ENCODE results near the gene RAP1GAP.

RAP1GAP gene

GRCh38 chr1:21592086-21592865, 76.9 kb downstream of the RAP1GAP start:
- H3K4me3 ChIP-seq (ENCODE audit: low read depth, low read length): no peak overlapping the region
- TF ChIP-seq CTCF (IDR thresholded peaks at IDR 0.05; ENCODE audit: low read depth, low read length): no peak

- no peak overlapping the region for H3K4me3 ChIP-seq (ENCODE audit: low read depth, low read length)
- TF ChIP-seq CTCF (IDR thresholded peaks at IDR 0.05; ENCODE audit: low read depth, low read length): no peak
Observed at GRCh38 chr1:21590934-21591333, 78.2 kb downstream of the RAP1GAP start.

- TF ChIP-seq CTCF (IDR thresholded peaks at IDR 0.05; ENCODE audit: low read depth, low read length): no peak
- no peak overlapping the region for H3K4me3 ChIP-seq (ENCODE audit: low read depth, low read length)
Observed at GRCh38 chr1:21590126-21590880, 78.9 kb downstream of the RAP1GAP start.

GRCh38 chr1:21589618-21590017, 79.5 kb downstream of the RAP1GAP start:
- H3K4me3 ChIP-seq (ENCODE audit: low read depth, low read length): no peak overlapping the region
- TF ChIP-seq CTCF (IDR thresholded peaks at IDR 0.05; ENCODE audit: low read depth, low read length): no peak

GRCh38 chr1:21587602-21587953, 81.6 kb downstream of the RAP1GAP start:
- no peak overlapping the region for H3K4me3 ChIP-seq (ENCODE audit: low read depth, low read length)
- TF ChIP-seq CTCF (IDR thresholded peaks at IDR 0.05; ENCODE audit: low read depth, low read length): no peak

- no peak overlapping the region for H3K4me3 ChIP-seq (ENCODE audit: low read depth, low read length)
- no peak for TF ChIP-seq CTCF (IDR thresholded peaks at IDR 0.05; ENCODE audit: low read depth, low read length)
Observed at GRCh38 chr1:21586846-21587601, 82.1 kb downstream of the RAP1GAP start.
